Right lobe of liver (tissue), 6 donors: ENCODE data around the gene TXLNA. TPM values are rescaled to one million over a fixed set of nuclear protein-coding genes. Genes with fewer than 3 reads are reported as not detected.

Experiments used
- ATAC-seq, 4 donors: fragments of 200-7000 bp; cut with Tn5 transposase; one replicate each; pipeline ENCODE4 v1.9.1; 2020; ENCODE audit warnings: mild to moderate bottlenecking in 4 of 4, moderate library complexity in 4 of 4
- DNase-seq, 3 donors: peaks; one replicate each; pipeline ENCODE4 v3.0.0-alpha.2; 2020
- H3K27ac ChIP-seq, 3 donors: fragments of 200-600 bp; one replicate each; pipeline ENCODE4 v1.8.0; 2022
- H3K27me3 ChIP-seq, 2 donors: fragments of 200-600 bp; one replicate each; pipeline ENCODE4 v1.8.0; 2022
- H3K36me3 ChIP-seq, 4 donors: fragments of 200-600 bp; sonication (generic) in 1 of 4; one replicate each; pipeline versions ENCODE4 v1.5.1 to v1.8.0; 2017 to 2022; ENCODE audit warnings: control low read depth in 1 of 4
- H3K4me1 ChIP-seq, 4 donors: fragments of 200-600 bp; sonication (generic) in 1 of 4; one replicate each; pipeline versions ENCODE4 v1.5.1 to v1.8.0; 2017 to 2022; ENCODE audit warnings: control low read depth in 1 of 4
- H3K4me3 ChIP-seq, 3 donors: fragments of 200-600 bp; one replicate each; pipeline ENCODE4 v1.8.0; 2022
- H3K9me3 ChIP-seq, 4 donors: fragments of 200-600 bp; sonication (generic) in 1 of 4; one replicate each; pipeline versions ENCODE4 v1.5.1 to v1.8.0; 2017 to 2022; ENCODE audit warnings: control low read depth in 1 of 4
- POLR2A ChIP-seq: fragments of 450-650 bp; IDR thresholded peaks from one replicate; pipeline ENCODE4 v1.6.1; 2017; ENCODE audit warnings: antibody characterized with exemption, mild to moderate bottlenecking
- WGBS: methylation state at CpG from one replicate; pipeline ENCODE4 v1.1.6; 2018; ENCODE audit warnings: low coverage, low lambda C conversion rate; ENCODE audit not compliant: insufficient coverage; ENCODE audit errors: missing lambda C conversion rate; 5-methylcytosine and 5-hydroxymethylcytosine counted together
- intact Hi-C, 2 donors: fragments of 100-400 bp; cut with DNase I; formaldehyde crosslinking; loops; one replicate each; pipeline versions ENCODE4 v1.11.2 to v1.14.1; 2022
- total RNA-seq, 6 experiments: library from RNA; depleted of rRNA in 2 of 6; stranded (reverse); fragments of >200 nt in 2 of 6; fragmentation: NEBNext Ultra II Directional in 3 of 6; extraction: Animal tissue kit (Norgen Biotek cat#: 25700) in 3 of 6; gene quantifications; one replicate each; pipeline versions ENCODE4 v1.1.0 to v1.2.4, GENCODE V29; 2016 to 2023
- TF ChIP-seq, protein P1 (sequence below), 4 donors: fragments of 200-600 bp in 3 of 4; fragments of 450-650 bp in 1 of 4; IDR thresholded peaks; one replicate each; pipeline versions ENCODE4 v1.5.1 to v1.8.0; 2016 to 2022; ENCODE audit warnings: antibody characterized with exemption in 4 of 4, mild to moderate bottlenecking in 2 of 4
- donor health status: DM: no; HTN: yes; CAD: no.
- donor health status: DM: no; HTN: no; CAD: no.
- donor health status: DM: no; HTN: no; CAD: no.
- donor health status: DM: no; HTN: yes; CAD: no.
- donor health status: DM: no; HTN: yes; CAD: no.

The TXLNA gene
- total RNA-seq, 6 experiments from 2014 or later: 26.0 to 39.6 (median 33.5) TPM

DNA sequence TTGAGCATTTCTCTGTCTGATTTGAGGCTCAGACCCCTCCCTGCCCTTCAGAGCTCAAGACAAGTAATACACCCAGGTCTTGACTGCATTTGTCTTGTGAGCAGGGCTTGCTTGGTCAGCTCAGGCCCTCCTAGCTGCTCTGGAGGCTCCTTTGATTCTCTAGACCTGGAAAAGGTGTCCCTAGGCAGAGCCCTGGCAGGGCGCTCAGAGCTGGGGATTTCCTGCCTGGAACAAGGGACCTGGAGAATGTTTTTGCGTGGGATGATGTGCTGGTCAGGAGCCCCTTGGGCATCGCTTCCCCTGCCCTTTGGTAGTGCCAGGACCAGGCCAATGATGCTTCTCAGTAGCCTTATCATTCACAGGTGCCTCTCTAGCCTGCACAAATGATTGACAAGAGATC, 16.1 kb downstream of the TXLNA start:
- H3K27ac ChIP-seq: no peak overlapping the region
- intact Hi-C loops: no loop called here
- no peaks in the 10 kb centered on the region for H3K27me3 ChIP-seq
- H3K9me3 ChIP-seq: no peaks in the 10 kb centered on the region
- no peak overlapping the region for H3K4me3 ChIP-seq
- no peak for ATAC-seq
- no peak for DNase-seq
- H3K36me3 ChIP-seq: peaks cover 24 to 65% (median 45%) of the 10 kb centered on the region in 4 donors
- TF ChIP-seq, protein P1, sequence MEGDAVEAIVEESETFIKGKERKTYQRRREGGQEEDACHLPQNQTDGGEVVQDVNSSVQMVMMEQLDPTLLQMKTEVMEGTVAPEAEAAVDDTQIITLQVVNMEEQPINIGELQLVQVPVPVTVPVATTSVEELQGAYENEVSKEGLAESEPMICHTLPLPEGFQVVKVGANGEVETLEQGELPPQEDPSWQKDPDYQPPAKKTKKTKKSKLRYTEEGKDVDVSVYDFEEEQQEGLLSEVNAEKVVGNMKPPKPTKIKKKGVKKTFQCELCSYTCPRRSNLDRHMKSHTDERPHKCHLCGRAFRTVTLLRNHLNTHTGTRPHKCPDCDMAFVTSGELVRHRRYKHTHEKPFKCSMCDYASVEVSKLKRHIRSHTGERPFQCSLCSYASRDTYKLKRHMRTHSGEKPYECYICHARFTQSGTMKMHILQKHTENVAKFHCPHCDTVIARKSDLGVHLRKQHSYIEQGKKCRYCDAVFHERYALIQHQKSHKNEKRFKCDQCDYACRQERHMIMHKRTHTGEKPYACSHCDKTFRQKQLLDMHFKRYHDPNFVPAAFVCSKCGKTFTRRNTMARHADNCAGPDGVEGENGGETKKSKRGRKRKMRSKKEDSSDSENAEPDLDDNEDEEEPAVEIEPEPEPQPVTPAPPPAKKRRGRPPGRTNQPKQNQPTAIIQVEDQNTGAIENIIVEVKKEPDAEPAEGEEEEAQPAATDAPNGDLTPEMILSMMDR (IDR thresholded peaks at IDR 0.05): no peak
- no peak for TF ChIP-seq POLR2A
- no CpG with 5 or more reads among the region's 3 CpGs for WGBS
- peaks cover 0 to 12% (median 6%) of the 10 kb centered on the region in 4 donors for H3K4me1 ChIP-seq

DNA sequence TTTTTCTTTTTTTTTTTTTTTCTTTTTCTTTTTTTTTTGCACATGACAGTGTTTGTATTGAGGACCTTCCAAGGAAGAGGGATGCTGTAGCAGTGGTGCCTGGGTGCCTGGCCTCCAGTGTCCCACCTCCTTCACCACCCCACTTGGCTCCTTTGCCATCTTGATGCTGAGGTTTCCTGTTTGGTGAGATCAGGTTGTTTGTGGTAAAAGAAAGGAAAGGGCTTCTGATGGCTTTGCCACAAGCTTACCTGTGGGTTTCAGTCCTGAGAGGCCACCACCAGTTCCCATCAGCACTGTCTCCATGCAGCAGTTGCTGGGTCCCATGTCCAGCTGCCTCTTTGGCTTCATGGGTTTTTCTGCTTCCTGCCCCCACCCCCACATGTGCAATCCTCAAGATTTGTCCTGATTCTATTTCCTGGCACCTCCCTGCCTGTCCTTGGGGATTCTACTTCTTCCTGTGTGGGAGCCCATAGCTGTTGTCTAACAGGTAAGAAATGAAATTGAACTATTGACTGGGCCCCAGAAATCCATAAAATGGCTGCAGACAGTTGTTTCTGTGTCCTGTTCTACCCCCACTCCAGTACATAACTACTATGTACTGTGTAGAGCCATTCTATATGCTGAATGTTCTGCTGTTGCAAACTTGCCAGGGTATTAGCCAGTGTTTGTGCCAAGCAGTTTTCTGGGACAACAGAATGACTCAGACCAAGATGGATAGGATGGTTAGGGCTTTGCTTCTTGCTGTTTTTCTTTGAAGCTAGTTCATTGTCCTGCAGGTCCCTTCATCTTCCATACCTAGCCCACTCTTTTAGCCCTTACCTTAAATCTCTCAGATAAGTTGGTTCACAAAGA, 16.7 kb downstream of the TXLNA start:
- no peaks in the 10 kb centered on the region for H3K27me3 ChIP-seq
- DNase-seq: no peak
- intact Hi-C loops: no loop called here
- H3K9me3 ChIP-seq: no peaks in the 10 kb centered on the region
- ATAC-seq: no peak
- no peak overlapping the region for H3K27ac ChIP-seq
- H3K36me3 ChIP-seq: peaks cover 23 to 58% (median 38%) of the 10 kb centered on the region in 4 donors
- no peak overlapping the region for H3K4me3 ChIP-seq
- no peak for TF ChIP-seq POLR2A
- TF ChIP-seq, protein P1 (IDR thresholded peaks at IDR 0.05): no peak
- H3K4me1 ChIP-seq: peaks cover 0 to 17% (median 7%) of the 10 kb centered on the region in 4 donors

DNA sequence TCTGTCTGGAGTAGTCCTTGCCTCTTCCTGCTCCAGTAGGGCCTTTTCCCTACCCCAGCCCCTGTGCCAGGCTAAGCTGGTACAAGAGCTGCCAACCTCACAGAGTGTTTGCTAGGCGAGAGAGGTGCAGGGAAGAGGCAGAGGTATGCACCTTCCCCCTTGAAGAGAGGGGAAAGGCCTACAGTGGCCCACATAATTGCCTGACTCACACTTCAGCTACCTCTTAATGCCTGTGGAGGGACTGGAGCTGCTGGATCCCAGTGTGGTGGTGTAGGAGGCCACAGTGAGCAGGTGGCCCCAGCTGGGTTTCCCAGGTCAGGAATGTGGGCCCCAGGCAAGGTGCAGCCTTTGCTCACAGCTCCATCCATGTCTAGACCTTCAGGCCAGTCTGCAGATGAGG, 17.6 kb downstream of the TXLNA start:
- no peak overlapping the region for H3K27ac ChIP-seq
- no peak for ATAC-seq
- no peaks in the 10 kb centered on the region for H3K27me3 ChIP-seq
- intact Hi-C loops: no loop called here
- no peaks in the 10 kb centered on the region for H3K9me3 ChIP-seq
- peaks cover 17 to 49% (median 32%) of the 10 kb centered on the region in 4 donors for H3K36me3 ChIP-seq
- DNase-seq: no peak
- no CpG with 5 or more reads among the region's 1 CpG for WGBS
- TF ChIP-seq POLR2A: no peak
- TF ChIP-seq, protein P1 (IDR thresholded peaks at IDR 0.05): no peak
- peaks cover 0 to 17% (median 7%) of the 10 kb centered on the region in 4 donors for H3K4me1 ChIP-seq
- H3K4me3 ChIP-seq: no peak overlapping the region

DNA sequence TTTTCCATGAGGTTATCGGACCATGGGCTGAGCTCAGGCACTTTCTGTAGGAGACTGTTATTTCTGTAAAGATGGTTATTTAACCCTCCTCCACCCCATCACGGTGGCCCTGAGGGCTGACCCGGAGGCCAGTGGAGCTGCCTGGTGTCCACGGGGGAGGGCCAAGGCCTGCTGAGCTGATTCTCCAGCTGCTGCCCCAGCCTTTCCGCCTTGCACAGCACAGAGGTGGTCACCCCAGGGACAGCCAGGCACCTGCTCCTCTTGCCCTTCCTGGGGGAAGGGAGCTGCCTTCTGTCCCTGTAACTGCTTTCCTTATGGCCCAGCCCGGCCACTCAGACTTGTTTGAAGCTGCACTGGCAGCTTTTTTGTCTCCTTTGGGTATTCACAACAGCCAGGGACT, 18.4 kb downstream of the TXLNA start:
- peak in 1 of 3 donors; percentile 48 for DNase-seq
- no peak for TF ChIP-seq POLR2A
- TF ChIP-seq, protein P1 (IDR thresholded peaks at IDR 0.05): no peak
- Histone ChIP-seq H3K27ac (no peak overlapping the region), H3K27me3 (no peaks in the 10 kb centered on the region), H3K4me1 (peaks cover 0 to 17% (median 7%) of the 10 kb centered on the region in 4 donors), H3K9me3 (no peaks in the 10 kb centered on the region), H3K36me3 (peaks cover 13 to 42% (median 27%) of the 10 kb centered on the region in 4 donors), H3K4me3 (no peak overlapping the region)
- WGBS: 66% methylated on average over 4 of the region's 6 CpGs
- intact Hi-C loops: no loop called here
- no peak for ATAC-seq
